NCI-H2227 (cell line): ENCODE data around the gene SEMA5B.
A peak's percentile ranks its signal among the peaks of the same experiment; 100 is the strongest.

Source experiments
- DNase-seq: peaks from one replicate; lab custom pipeline; 2025; ENCODE audit not compliant: unreplicated experiment; lab: John Stamatoyannopoulos, UW

Gene SEMA5B, protein sequence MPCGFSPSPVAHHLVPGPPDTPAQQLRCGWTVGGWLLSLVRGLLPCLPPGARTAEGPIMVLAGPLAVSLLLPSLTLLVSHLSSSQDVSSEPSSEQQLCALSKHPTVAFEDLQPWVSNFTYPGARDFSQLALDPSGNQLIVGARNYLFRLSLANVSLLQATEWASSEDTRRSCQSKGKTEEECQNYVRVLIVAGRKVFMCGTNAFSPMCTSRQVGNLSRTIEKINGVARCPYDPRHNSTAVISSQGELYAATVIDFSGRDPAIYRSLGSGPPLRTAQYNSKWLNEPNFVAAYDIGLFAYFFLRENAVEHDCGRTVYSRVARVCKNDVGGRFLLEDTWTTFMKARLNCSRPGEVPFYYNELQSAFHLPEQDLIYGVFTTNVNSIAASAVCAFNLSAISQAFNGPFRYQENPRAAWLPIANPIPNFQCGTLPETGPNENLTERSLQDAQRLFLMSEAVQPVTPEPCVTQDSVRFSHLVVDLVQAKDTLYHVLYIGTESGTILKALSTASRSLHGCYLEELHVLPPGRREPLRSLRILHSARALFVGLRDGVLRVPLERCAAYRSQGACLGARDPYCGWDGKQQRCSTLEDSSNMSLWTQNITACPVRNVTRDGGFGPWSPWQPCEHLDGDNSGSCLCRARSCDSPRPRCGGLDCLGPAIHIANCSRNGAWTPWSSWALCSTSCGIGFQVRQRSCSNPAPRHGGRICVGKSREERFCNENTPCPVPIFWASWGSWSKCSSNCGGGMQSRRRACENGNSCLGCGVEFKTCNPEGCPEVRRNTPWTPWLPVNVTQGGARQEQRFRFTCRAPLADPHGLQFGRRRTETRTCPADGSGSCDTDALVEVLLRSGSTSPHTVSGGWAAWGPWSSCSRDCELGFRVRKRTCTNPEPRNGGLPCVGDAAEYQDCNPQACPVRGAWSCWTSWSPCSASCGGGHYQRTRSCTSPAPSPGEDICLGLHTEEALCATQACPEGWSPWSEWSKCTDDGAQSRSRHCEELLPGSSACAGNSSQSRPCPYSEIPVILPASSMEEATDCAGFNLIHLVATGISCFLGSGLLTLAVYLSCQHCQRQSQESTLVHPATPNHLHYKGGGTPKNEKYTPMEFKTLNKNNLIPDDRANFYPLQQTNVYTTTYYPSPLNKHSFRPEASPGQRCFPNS

DNA sequence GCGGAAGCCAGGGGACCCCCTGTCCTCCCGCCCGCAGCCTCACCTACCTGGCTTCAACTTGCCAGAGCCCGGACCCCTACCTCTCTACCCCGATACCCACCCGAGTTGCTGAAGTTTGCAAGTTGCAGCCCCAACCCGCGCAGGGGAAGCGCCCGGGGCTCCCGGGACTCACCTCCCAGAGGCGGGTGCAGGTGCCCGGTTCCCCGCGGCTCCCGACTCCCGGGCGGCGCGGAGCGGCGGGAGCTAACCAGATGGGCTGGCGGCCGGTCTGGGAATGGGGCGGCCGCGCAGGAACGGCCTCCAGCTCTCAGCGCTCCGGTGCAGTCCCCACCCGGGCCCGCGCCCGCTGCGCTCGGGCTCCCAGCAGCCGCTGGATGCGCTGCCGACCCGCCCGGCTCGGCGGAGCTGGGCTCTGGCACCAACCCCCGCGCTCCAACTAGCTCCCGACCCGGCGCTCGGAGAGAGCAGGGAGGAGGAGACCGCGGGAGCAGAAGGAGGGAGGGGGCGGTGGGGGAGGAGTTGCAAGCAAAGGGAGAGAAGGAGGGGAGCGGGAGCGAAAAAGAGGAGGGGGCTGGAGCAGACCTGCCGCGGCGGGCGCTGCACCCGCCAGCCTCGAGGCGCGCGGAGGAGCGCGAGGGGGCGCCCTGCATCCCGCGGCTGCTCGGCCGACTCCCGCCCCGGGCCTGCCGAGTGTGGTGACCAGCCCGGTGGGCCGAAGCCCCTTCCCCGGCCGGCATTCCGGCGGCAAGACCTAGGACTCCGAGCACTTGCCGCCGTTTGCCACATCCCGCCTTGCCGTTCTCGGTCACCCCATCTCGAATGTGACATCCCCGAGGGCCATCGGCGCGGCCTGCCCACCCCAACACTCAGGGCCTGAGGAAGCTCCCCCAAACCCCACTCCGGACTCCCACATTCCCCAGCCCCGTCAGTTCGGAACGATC is at the start of gene SEMA5B:
SEMA5B (minus strand) TSS at position 472 of the 941 bp plus-strand sequence. CDS start 66,500 bp downstream, outside the sequence.
- DNase-seq: peak; percentile 63

DNA sequence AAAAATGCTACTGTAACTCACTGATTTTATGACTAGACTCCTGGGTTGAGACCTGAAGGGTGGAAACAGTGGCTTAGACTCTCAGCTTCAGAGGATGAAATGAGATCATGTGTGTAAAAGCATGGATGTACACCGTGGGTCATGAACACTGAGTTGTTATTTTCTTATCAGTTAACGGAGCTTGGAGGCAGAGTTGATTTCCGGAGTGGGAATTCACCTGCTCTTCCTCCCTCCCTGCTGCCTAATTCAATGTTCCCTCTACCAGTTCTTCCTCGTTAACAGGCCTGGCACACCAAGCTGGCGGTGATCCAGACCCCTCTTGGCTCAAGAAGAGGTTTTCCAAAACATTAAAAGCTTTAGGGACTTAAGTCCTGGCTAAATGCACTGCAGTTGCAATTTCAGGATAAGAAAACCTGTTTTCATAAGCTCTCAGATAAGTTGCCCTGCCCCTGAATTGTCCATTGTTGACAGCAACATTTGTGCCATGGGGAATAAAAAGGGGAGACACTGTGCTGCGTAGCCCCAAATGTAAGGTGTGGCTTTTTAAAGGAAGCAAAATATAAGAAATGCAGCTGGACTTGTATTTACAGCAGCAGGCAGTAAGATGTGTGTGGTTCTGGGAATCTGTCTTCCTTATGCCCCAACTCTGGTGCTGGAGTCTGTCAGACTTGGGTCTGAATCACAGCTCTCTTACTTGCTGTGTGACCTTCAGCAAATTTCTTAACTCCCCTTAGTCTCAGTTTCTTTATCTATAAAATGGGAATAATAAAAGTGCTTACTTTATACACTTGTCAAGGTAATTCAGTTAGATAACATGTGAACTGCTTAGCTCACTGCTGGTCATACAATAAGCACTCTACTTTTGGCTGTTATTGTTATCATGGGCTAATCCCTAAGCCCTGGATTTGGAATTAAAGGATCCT is 49.2 kb upstream of the SEMA5B start:
- no peak for DNase-seq

DNA sequence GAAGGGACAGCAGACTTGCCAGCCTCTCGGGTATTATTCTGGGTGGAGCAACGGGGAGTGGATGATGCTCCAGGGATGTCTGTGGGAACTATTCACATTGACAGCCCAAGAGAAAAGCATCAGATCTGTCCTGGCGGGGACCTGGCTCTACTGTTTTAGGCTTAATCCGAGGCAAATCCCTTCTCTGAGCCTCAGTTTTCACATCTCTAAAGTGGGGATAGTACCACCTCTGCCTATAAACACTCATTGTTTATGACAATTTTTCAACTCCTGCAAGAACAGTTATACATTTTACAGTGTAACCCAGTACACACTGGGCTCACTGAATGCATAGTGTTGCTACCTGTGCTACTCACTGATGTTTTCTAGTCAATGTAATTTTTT is 48.5 kb upstream of the SEMA5B start:
- DNase-seq: no peak

DNA sequence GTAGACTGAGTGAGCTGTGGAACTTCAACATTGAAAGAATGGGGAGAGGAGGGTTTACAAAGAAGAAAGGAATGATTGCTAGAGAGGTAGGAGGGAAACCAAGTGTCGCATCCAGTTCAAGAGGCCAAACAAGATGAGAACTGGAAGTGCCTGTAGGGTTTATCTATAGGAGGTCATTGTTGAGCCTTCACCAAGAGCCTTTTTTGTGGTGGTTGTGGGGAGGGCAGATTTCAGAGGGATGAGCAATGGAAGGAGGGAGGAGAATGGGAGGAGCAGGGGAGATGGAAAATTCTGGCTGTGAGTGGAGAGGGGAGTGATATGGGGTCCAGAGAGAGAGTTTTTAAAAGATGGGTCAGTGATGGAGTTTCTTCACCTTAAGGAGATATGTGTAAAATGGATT is 47.8 kb upstream of the SEMA5B start:
- no peak for DNase-seq

DNA sequence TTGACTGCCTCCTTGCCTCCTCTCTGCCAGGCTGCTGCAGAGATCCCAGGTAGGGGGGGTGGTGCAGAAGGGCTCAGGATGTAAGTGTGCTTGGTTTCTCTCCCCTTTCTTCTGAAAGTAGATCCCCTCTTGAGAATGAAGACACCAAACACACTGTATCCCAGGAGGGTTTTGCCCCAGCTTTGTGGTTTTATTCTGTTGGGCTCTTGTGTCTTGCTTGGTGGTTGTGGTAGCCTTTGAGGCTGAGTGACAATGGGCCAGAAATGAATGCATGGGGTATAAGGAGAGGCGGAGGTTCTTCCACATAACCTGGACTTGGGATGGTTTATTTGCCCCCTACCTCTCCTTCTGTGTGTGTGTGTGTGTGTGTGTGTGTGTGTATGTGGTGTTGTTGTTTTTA is 45.0 kb upstream of the SEMA5B start:
- no peak for DNase-seq

DNA sequence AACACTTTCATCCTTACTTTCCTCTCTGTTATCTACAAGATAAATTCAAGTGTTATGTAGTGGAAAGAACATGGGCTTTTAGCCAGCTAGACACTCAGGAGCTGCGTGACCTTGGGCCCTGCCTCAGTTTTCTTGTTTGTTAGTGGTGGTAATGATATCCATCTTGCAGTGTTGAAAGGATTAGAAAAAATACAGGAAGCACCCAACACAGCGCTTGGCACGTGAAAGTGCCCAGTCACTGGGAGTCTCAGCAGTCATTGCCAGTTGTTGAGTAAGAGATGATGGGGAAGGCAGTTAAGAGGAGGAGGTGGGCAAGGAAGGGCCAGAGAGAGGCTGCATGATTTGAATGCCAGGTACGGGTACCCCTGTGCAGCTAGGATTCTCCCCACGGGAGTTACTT is 44.6 kb upstream of the SEMA5B start:
- no peak for DNase-seq

DNA sequence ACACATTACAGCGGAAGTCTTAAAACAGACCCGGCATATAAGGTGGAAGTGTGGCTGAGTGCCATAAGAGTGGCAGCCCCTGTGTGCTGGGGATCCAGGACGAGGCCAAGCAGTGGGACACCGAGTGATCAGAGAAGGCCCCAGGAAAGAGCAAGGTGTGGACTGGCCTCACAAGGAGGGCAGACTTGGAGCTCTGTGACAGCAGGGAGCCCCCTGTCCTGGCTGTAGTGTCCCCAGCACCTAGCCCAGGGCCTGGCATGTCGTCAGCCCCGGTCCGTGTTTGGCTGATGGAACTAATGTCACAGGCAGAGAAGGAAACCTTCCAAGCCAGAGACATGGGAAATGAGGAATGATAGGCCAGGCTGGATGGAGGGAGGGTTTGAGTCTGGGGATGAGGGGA is 44.0 kb upstream of the SEMA5B start:
- no peak for DNase-seq

DNA sequence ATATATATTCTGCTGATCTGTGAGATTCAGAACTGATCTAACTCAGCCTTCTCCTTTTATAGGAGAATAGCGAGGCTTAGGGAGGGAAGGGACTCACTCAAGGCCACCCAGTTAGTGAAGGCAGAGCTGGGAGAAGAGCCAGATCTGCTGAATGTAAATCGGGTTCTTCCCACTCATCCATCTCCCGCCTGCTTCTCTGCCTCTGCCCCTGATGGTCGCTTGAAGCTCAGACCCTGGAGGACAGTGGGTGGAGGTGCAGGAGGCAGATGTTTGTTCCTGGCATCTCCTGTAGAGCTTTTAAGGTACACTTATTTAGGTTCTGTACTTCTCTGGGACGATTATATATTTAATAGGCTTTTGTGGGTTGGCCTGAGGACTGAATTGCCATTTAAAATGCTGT is 43.6 kb upstream of the SEMA5B start:
- DNase-seq: peak; percentile 16

DNA sequence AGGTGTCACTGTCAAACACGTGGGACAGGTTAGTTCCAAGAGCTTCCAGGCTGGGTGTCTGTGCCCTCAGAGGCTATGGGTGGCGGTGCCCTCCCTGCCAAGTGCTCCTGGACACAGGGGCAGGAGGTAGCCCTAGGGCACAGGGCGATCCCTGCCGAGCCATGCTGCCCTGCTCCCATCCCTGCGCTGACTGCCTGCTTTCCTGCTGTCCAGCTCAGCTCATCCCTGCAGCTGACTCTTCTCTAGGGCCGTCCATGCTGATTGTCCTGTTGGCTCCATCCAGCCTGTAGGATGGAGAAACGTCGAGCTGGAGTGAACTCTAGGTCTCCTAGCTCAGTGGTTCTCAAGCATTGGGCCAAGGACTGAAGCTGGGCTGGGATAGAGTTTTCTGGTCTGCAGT is 42.9 kb upstream of the SEMA5B start:
- no peak for DNase-seq

DNA sequence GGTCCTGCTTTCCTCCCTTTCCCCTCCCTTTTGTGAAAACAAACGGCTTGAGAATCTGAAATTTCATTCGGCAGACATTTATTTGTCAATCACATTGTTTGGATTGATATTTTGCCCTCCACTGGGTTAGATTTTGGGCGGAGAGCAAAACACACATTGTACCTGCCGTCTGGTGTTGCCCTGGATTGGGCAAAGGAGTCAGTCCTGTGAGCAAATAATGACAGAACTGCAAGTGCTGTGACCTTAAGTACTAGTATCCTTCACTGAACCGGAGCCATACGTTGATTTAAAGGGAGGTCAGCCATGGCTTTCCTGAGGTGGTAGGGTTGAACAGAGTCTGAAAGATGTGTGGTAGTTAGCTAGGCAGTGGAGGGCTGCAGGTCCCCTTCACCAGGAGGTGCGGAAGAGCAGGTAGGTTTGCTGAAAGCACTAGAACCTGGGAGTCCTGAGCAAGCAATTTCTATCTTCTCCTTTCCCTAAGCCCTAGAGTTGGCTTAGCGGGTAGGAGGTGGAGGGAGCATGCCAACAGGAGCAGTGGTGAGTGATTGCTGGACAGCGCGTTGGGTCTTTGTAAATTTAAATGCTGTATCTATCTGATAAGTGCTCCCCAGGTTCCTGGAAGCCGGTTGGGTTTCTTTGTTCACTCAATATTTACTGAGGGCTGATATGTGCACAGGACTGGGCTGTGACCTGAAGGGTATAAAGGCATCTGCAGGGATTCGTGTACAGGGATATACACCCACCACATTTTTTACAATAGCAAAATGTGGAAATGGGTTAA is 41.2 kb upstream of the SEMA5B start:
- DNase-seq: no peak

DNA sequence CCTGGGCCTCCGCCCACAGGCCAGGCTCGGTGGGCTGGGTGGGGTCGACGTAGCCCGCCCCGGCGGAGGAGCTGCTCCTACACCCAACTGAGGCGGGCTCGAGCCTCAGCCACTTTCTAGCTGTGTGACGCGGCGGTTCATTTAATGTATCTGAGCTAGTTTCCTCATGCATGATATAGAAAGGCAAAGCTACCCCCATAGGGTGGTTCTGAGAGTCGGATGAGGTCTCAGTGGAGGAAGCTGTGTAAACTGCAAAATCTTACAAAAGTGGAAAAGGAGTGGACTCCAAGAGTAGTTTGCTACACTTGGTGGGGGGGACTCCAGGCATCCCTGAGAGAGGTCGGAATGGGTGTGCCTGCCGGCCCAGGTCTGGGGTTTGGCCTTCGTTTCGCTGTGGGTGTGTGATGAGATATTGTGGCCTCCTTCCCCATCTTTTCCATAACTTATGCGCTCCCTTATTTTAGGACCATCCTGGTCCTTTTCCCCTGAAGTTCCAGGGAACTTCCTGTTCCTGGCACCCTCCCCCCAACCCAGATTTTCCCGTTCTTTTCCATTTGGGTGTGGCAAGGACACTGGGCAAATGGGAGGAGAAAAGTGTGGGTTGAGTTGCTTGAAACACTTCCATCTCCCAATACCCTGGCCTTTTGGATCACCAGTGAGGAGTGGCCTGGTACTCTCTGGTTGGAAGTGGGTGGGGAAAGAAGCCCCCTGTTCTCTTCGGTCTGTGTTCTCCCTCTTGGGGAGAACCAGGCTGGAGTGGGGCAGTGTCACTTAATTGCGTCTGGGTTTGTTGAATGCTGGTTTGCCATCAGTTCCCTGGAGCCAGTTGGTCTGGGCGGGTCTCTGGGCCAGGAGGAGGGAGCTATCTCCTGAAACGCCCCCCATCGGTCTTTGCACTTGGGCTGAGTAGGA is 40.4 kb upstream of the SEMA5B start:
- DNase-seq: peak; percentile 28

DNA sequence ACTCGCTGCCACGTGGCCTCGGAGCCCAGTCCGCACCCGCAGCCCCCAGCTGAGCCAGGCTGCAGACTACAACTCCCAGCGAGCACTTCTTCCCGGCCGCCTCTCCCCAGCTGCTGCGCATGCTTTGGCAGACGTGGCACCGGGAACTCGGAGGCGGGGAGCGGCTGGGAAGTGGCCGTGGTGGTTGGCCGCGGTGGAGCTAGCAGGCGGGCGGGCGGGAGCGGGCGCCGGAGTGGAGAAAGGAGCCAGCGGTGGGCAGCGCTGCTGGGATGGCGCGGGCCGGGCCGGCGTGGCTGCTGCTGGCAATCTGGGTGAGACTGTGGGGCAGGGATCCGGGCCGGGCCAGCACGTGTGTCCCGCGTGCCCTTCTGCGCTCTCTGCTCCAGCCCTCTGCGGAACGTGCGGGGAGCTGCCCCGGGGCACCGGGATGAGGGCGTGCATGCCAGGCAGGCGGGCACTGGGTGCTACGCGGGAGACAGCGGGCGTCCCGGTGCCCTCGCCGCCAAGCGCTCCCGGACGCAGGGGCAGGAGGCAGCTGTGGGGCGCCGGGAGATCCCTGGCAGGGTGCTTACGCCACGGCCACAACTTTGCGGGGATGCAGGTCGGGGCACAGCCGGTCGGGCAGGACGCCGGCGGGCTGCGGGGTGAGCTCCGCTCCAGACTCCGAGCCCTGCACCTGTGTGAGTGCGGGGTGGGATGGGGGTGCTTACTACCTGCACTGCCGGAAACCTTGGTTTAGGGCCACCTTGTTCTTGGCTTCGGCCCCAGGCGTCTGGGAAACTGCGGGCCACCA is 39.5 kb upstream of the SEMA5B start, which contains the start of gene PDIA5:
PDIA5 (plus strand) TSS at position 130 of the 793 bp plus-strand sequence; CDS start at position 270, 140 bp downstream.
- DNase-seq: peak; percentile 90

DNA sequence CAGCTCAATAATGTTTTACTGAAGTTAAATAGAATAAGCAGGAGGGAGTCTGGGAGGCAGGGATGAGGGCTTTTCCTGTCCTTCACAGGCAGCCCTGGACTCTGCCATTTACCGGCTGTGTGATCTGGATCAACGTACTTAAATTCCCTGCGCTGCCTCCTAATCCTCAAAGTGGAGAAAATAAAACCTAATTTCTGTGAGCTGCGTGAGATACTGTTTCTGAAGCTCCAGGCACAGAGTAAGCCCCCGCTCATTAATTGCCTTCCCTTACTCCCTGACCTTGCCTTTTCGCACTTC is 39.0 kb upstream of the SEMA5B start:
- DNase-seq: no peak

DNA sequence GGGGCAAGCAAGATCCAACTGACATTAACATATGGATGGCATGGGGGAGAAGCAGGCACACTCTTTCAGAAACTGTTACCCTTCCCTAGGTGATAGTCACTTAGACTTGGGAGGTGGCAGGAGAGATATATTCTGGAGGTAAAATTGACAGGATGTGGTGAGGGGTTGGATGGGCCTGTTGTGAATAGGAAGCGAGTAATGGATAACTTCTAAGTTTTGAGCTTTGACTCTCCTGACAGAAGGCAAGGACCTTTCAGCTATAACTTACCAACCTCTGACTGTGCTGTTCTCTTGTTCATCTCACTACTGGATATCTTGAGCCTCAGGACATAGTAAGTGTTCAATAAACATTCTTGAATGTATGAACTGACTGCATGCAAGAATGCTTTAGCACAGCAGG is 37.4 kb upstream of the SEMA5B start:
- no peak for DNase-seq

DNA sequence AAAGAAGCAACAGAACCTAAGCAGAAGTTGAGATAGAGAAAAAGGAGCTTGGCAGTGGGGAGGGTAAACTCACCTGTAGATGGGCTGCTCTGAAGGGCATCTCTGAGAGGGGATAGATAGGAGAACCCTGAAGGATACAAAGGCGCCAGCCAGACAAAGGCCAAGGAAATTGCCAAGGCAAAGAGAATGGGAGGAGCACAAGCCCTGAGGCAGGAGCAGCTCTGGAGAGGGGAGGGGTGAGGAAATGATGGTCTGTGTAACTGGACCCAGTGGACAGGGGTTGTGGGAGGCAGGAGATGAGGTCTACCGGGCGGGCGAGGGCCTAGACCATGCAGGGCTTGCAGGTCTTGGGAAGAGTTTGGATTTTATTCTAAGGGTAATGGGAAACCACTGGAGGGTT is 36.9 kb upstream of the SEMA5B start:
- no peak for DNase-seq

DNA sequence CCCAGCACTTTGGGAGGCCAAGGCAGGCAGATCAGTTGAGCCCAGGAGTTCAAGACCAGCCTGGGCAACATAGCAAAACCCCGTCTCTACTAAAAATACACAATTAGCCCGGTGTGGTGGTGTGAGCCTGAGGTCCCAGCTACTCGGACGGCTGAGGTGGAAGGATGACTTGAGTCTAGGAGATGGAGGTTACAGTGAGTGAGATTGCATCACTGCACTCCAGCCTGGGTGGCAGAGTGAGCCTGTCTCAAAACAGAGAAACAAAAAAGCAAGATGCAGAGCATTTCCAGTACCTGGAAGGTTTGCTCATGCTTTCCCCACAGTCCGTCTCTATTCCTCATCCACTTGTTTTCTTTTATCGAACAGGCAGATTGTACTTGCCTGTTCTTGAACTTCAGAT is 35.5 kb upstream of the SEMA5B start:
- no peak for DNase-seq

DNA sequence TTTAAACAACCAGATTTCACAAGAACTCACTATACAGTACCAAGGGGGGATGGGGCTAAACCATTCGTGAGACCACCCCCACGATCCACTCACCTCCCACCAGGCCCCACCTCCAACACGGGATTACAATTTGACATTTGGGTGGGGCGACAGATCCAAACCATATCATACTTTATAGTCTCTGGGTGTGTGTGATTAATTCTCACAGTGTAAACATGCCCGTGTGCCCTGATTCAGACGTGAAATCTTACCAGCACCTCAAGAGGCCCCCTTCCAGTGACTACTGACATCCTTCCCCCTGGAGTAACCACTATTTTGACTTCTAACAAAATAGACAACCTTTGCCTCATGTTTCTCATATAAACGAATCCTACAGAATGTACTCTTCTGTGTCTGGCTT is 34.3 kb upstream of the SEMA5B start:
- no peak for DNase-seq
